HEK293 (cell line): Measurements from ENCODE around the gene RASAL2.

ENCODE experiments used
- CTCF ChIA-PET: fragments of 350-600 bp; formaldehyde crosslinking; extraction: SDS; loops from one replicate; lab custom pipeline; 2021; ENCODE audit warnings: antibody characterized with exemption; lab: Yijun Ruan, JAX
- POLR2A ChIA-PET: fragments of 300-600 bp; formaldehyde crosslinking; extraction: SDS; loops from one replicate; lab custom pipeline; 2020; ENCODE audit warnings: antibody characterized with exemption, inconsistent platforms; lab: Yijun Ruan, JAX
- H3K27ac ChIP-seq: fragments of 200-500 bp; sonication (Bioruptor generic); 2 replicates; pipeline ENCODE4 v1.5.1; 2014; ENCODE audit warnings: low read depth, low read length, control low read depth, inconsistent platforms; ENCODE audit errors: extremely low read depth
- H3K36me3 ChIP-seq, 2 experiments: fragments of 200-500 bp in 1 of 2; sonication (Bioruptor generic) in 1 of 2; 1 replicate in 1 of 2; 2 replicates in 1 of 2; pipeline ENCODE4 v1.5.1; 2014 to 2017; ENCODE audit warnings: inconsistent platforms in 2 of 2, low read length in 2 of 2; ENCODE audit not compliant: control insufficient read depth in 2 of 2, insufficient read depth in 1 of 2
- H3K4me1 ChIP-seq: fragments of 200-500 bp; sonication (Bioruptor generic); 2 replicates; pipeline ENCODE4 v1.5.1; 2014; ENCODE audit warnings: mild to moderate bottlenecking, low read length, inconsistent platforms; ENCODE audit not compliant: control insufficient read depth, insufficient read depth
- H3K4me3 ChIP-seq: 2 replicates; pipeline ENCODE4 v1.5.1; 2011; ENCODE audit warnings: low read depth, mild to moderate bottlenecking, control low read depth, low read length, moderate library complexity
- H3K9me3 ChIP-seq: fragments of 200-500 bp; sonication (Bioruptor generic); 2 replicates; pipeline ENCODE4 v1.5.1; 2014; ENCODE audit warnings: low read depth, low read length, inconsistent platforms; ENCODE audit not compliant: control insufficient read depth, insufficient read depth
- HIC1 ChIP-seq: fragments of 450-650 bp; formaldehyde crosslinking; IDR thresholded peaks from 2 replicates; pipeline ENCODE4 v1.5.1; 2016; ENCODE audit warnings: missing biosample characterization, missing genetic modification characterization
- HOXA7 ChIP-seq: sonication (generic); formaldehyde crosslinking; IDR thresholded peaks from 2 replicates; pipeline ENCODE4 v1.8.1; 2022; ENCODE audit warnings: missing genetic modification reagents, borderline replicate concordance
- PATZ1 ChIP-seq: fragments of 450-650 bp; formaldehyde crosslinking; IDR thresholded peaks from 2 replicates; pipeline ENCODE4 v1.5.1; 2016; ENCODE audit warnings: missing biosample characterization, missing genetic modification characterization
- RBAK ChIP-seq: fragments of 450-650 bp; formaldehyde crosslinking; IDR thresholded peaks from 2 replicates; pipeline ENCODE4 v1.5.1; 2016; ENCODE audit warnings: missing biosample characterization, missing genetic modification characterization
- SCRT2 ChIP-seq: fragments of 450-650 bp; formaldehyde crosslinking; IDR thresholded peaks from 2 replicates; pipeline ENCODE4 v1.5.1; 2016; ENCODE audit warnings: missing biosample characterization, missing genetic modification characterization
- ZNF426 ChIP-seq: fragments of 450-650 bp; formaldehyde crosslinking; IDR thresholded peaks from 2 replicates; pipeline ENCODE4 v1.5.1; 2017; ENCODE audit warnings: missing biosample characterization, missing genetic modification characterization, mild to moderate bottlenecking, inconsistent platforms, moderate library complexity
- ZNF433 ChIP-seq: fragments of 450-650 bp; formaldehyde crosslinking; IDR thresholded peaks from 2 replicates; pipeline ENCODE4 v1.5.1; 2016; ENCODE audit warnings: missing biosample characterization, missing genetic modification characterization, low read depth
- ZNF473 ChIP-seq: fragments of 450-650 bp; formaldehyde crosslinking; IDR thresholded peaks from 2 replicates; pipeline ENCODE4 v1.5.1; 2017; ENCODE audit warnings: missing biosample characterization, missing genetic modification characterization
- ZNF501 ChIP-seq: fragments of 450-650 bp; formaldehyde crosslinking; IDR thresholded peaks from 2 replicates; pipeline ENCODE4 v1.5.1; 2016; ENCODE audit warnings: missing biosample characterization, missing genetic modification characterization
- ZNF555 ChIP-seq: fragments of 450-650 bp; formaldehyde crosslinking; conservative IDR thresholded peaks from 2 replicates; pipeline ENCODE4 v1.5.1; 2017; ENCODE audit warnings: missing biosample characterization, mild to moderate bottlenecking, missing genetic modification characterization, inconsistent platforms
- TF ChIP-seq, protein P1 (sequence below): fragments of 450-650 bp; formaldehyde crosslinking; IDR thresholded peaks from 2 replicates; pipeline ENCODE4 v1.5.1; 2017; ENCODE audit warnings: missing biosample characterization, missing genetic modification characterization
- TF ChIP-seq, protein P2 (sequence below): fragments of 450-650 bp; formaldehyde crosslinking; IDR thresholded peaks from 2 replicates; pipeline ENCODE4 v1.5.1; 2016; ENCODE audit warnings: missing biosample characterization, missing genetic modification characterization
- TF ChIP-seq, protein P3 (sequence below): fragments of 450-650 bp; formaldehyde crosslinking; IDR thresholded peaks from 2 replicates; pipeline ENCODE4 v1.5.1; 2017; ENCODE audit warnings: missing biosample characterization, missing genetic modification characterization
- TF ChIP-seq, protein P4 (sequence below): fragments of 450-650 bp; formaldehyde crosslinking; IDR thresholded peaks from 2 replicates; pipeline ENCODE4 v1.5.1; 2017; ENCODE audit warnings: missing biosample characterization, missing genetic modification characterization

RASAL2 gene

GRCh38 chr1:178442925-178443324, 349.0 kb downstream of the RASAL2 start:
- POLR2A ChIA-PET, result no interaction called here
- peaks cover 0 to 18% of the 10 kb centered on the region in 2 experiments; a peak in 1 of 3 replicates for H3K36me3 ChIP-seq
- CTCF ChIA-PET, result interaction anchor here (0.6 kb wide), 1 partner anchor 1827 kb away, joined by 3 read pairs; no protein-coding TSS in a partner anchor
- no peak overlapping the region for H3K27ac ChIP-seq
- H3K4me1 ChIP-seq, result no peaks in the 10 kb centered on the region
- no peaks in the 10 kb centered on the region for H3K9me3 ChIP-seq
- TF ChIP-seq HIC1 (tag by site-specific recombination), result no peak
- TF ChIP-seq, protein P1, sequence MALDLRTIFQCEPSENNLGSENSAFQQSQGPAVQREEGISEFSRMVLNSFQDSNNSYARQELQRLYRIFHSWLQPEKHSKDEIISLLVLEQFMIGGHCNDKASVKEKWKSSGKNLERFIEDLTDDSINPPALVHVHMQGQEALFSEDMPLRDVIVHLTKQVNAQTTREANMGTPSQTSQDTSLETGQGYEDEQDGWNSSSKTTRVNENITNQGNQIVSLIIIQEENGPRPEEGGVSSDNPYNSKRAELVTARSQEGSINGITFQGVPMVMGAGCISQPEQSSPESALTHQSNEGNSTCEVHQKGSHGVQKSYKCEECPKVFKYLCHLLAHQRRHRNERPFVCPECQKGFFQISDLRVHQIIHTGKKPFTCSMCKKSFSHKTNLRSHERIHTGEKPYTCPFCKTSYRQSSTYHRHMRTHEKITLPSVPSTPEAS (tag by site-specific recombination), result no peak
- TF ChIP-seq SCRT2 (tag by site-specific recombination), result no peak
- no peak for TF ChIP-seq ZNF555 (tag by site-specific recombination)
- no peak for TF ChIP-seq HOXA7
- no peak for TF ChIP-seq ZNF426 (tag by site-specific recombination)
- TF ChIP-seq, protein P2, sequence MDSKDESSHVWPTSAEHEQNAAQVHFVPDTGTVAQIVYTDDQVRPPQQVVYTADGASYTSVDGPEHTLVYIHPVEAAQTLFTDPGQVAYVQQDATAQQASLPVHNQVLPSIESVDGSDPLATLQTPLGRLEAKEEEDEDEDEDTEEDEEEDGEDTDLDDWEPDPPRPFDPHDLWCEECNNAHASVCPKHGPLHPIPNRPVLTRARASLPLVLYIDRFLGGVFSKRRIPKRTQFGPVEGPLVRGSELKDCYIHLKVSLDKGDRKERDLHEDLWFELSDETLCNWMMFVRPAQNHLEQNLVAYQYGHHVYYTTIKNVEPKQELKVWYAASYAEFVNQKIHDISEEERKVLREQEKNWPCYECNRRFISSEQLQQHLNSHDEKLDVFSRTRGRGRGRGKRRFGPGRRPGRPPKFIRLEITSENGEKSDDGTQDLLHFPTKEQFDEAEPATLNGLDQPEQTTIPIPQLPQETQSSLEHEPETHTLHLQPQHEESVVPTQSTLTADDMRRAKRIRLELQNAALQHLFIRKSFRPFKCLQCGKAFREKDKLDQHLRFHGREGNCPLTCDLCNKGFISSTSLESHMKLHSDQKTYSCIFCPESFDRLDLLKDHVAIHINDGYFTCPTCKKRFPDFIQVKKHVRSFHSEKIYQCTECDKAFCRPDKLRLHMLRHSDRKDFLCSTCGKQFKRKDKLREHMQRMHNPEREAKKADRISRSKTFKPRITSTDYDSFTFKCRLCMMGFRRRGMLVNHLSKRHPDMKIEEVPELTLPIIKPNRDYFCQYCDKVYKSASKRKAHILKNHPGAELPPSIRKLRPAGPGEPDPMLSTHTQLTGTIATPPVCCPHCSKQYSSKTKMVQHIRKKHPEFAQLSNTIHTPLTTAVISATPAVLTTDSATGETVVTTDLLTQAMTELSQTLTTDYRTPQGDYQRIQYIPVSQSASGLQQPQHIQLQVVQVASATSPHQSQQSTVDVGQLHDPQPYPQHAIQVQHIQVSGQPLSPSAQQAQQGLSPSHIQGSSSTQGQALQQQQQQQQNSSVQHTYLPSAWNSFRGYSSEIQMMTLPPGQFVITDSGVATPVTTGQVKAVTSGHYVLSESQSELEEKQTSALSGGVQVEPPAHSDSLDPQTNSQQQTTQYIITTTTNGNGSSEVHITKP (tag by site-specific recombination), result no peak
- no peak for TF ChIP-seq ZNF473
- TF ChIP-seq, protein P3, sequence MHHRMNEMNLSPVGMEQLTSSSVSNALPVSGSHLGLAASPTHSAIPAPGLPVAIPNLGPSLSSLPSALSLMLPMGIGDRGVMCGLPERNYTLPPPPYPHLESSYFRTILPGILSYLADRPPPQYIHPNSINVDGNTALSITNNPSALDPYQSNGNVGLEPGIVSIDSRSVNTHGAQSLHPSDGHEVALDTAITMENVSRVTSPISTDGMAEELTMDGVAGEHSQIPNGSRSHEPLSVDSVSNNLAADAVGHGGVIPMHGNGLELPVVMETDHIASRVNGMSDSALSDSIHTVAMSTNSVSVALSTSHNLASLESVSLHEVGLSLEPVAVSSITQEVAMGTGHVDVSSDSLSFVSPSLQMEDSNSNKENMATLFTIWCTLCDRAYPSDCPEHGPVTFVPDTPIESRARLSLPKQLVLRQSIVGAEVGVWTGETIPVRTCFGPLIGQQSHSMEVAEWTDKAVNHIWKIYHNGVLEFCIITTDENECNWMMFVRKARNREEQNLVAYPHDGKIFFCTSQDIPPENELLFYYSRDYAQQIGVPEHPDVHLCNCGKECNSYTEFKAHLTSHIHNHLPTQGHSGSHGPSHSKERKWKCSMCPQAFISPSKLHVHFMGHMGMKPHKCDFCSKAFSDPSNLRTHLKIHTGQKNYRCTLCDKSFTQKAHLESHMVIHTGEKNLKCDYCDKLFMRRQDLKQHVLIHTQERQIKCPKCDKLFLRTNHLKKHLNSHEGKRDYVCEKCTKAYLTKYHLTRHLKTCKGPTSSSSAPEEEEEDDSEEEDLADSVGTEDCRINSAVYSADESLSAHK (tag by site-specific recombination), result no peak
- no peak for TF ChIP-seq PATZ1 (tag by site-specific recombination)
- TF ChIP-seq ZNF433, result no peak
- no peak for TF ChIP-seq ZNF501 (tag by site-specific recombination)
- no peak for TF ChIP-seq RBAK (tag by site-specific recombination)
- H3K4me3 ChIP-seq, result no peak overlapping the region

DNA sequence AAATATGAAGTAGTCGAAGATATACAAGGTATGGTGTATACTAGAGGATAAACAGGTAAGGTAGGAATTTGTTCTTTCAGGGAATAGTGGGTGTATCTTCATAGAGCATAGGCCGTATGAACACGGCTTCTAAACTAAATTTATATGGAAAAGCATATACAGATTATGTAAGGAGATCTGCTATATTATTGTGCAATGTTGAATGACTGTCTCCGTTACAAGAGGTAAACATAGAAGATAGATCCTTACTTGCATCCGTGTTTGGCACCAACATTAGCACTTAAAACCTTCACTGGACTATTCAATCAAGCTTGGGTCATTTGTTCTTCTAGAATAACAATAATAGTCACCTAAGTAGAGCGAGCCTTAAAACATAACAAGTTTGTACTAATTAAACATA, 357.0 kb downstream of the RASAL2 start:
- Histone ChIP-seq H3K9me3 (no peaks in the 10 kb centered on the region), H3K4me1 (no peaks in the 10 kb centered on the region), H3K4me3 (no peak overlapping the region), H3K36me3 (peaks cover 3 to 5% of the 10 kb centered on the region in 2 experiments; a peak in 2 of 3 replicates), H3K27ac (no peak overlapping the region)
- TF ChIP-seq, protein P4, sequence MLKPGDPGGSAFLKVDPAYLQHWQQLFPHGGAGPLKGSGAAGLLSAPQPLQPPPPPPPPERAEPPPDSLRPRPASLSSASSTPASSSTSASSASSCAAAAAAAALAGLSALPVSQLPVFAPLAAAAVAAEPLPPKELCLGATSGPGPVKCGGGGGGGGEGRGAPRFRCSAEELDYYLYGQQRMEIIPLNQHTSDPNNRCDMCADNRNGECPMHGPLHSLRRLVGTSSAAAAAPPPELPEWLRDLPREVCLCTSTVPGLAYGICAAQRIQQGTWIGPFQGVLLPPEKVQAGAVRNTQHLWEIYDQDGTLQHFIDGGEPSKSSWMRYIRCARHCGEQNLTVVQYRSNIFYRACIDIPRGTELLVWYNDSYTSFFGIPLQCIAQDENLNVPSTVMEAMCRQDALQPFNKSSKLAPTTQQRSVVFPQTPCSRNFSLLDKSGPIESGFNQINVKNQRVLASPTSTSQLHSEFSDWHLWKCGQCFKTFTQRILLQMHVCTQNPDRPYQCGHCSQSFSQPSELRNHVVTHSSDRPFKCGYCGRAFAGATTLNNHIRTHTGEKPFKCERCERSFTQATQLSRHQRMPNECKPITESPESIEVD (tag by site-specific recombination), result no peak
- CTCF ChIA-PET, result no interaction called here
- POLR2A ChIA-PET, result no interaction called here
